Ishikawa (cell line): ENCODE measurements around the gene EML3.

Experiments
- CEBPB ChIP-seq: IDR thresholded peaks from 2 replicates; pipeline ENCODE4 v1.6.1; 2012
- CREB1 ChIP-seq: IDR thresholded peaks from 2 replicates; pipeline ENCODE4 v1.6.1; 2012; ENCODE audit warnings: low read depth
- EGR1 ChIP-seq: IDR thresholded peaks from 2 replicates; pipeline ENCODE4 v1.6.1; 2012
- EP300 ChIP-seq: IDR thresholded peaks from 2 replicates; pipeline ENCODE4 v1.6.1; 2012; ENCODE audit warnings: borderline replicate concordance
- FOXM1 ChIP-seq: IDR thresholded peaks from 2 replicates; pipeline ENCODE4 v1.6.1; 2012; ENCODE audit warnings: low read depth, borderline replicate concordance
- RAD21 ChIP-seq: IDR thresholded peaks from 2 replicates; pipeline ENCODE4 v1.6.1; 2012; ENCODE audit warnings: low read depth
- TCF12 ChIP-seq: IDR thresholded peaks from 2 replicates; pipeline ENCODE4 v1.6.1; 2012; ENCODE audit warnings: low read depth
- YY1 ChIP-seq: IDR thresholded peaks from 2 replicates; pipeline ENCODE4 v1.6.1; 2012; ENCODE audit warnings: low read depth
- ZBTB7A ChIP-seq: IDR thresholded peaks from 2 replicates; pipeline ENCODE4 v1.6.1; 2012; ENCODE audit warnings: low read depth
- TF ChIP-seq, protein P1 (sequence below): IDR thresholded peaks from 2 replicates; pipeline ENCODE4 v1.6.1; 2012
- TF ChIP-seq, protein P2 (sequence below): IDR thresholded peaks from 2 replicates; pipeline ENCODE4 v1.6.1; 2012; ENCODE audit warnings: low read depth, mild to moderate bottlenecking
- TF ChIP-seq, protein P3 (sequence below): IDR thresholded peaks from 2 replicates; pipeline ENCODE4 v1.6.1; 2012

DNA sequence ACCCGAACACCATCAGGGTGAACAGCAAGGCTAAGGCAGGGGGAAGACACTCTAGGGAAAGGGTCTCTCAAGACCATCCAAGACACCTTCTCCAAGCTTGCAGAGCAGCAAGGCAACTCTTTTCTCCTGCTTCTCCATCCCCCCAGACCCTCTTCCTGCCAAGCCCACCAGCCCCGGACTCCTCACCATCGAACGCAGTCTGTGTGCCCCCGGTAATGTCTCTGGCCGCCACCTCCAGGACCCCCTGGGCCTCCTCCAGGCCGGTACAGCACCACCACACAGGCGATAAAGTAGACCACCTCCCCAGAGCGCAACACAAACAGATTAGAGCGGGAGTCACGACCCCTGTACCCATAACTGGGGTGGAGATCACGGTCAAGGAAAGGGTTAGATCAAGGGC, 3.8 kb downstream of the EML3 start:
- TF ChIP-seq EGR1 (no peak), CREB1 (no peak), TCF12 (no peak), CEBPB (no peak), RAD21 (no peak), EP300 (no peak), YY1 (no peak), ZBTB7A (no peak), FOXM1 (no peak)
- TF ChIP-seq, protein P1, sequence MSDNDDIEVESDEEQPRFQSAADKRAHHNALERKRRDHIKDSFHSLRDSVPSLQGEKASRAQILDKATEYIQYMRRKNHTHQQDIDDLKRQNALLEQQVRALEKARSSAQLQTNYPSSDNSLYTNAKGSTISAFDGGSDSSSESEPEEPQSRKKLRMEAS = no peak
- TF ChIP-seq, protein P2, sequence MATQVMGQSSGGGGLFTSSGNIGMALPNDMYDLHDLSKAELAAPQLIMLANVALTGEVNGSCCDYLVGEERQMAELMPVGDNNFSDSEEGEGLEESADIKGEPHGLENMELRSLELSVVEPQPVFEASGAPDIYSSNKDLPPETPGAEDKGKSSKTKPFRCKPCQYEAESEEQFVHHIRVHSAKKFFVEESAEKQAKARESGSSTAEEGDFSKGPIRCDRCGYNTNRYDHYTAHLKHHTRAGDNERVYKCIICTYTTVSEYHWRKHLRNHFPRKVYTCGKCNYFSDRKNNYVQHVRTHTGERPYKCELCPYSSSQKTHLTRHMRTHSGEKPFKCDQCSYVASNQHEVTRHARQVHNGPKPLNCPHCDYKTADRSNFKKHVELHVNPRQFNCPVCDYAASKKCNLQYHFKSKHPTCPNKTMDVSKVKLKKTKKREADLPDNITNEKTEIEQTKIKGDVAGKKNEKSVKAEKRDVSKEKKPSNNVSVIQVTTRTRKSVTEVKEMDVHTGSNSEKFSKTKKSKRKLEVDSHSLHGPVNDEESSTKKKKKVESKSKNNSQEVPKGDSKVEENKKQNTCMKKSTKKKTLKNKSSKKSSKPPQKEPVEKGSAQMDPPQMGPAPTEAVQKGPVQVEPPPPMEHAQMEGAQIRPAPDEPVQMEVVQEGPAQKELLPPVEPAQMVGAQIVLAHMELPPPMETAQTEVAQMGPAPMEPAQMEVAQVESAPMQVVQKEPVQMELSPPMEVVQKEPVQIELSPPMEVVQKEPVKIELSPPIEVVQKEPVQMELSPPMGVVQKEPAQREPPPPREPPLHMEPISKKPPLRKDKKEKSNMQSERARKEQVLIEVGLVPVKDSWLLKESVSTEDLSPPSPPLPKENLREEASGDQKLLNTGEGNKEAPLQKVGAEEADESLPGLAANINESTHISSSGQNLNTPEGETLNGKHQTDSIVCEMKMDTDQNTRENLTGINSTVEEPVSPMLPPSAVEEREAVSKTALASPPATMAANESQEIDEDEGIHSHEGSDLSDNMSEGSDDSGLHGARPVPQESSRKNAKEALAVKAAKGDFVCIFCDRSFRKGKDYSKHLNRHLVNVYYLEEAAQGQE = no peak
- TF ChIP-seq, protein P3, sequence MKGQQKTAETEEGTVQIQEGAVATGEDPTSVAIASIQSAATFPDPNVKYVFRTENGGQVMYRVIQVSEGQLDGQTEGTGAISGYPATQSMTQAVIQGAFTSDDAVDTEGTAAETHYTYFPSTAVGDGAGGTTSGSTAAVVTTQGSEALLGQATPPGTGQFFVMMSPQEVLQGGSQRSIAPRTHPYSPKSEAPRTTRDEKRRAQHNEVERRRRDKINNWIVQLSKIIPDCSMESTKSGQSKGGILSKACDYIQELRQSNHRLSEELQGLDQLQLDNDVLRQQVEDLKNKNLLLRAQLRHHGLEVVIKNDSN = no peak
